ENCODE data around the gene KIF1B. TPM values are rescaled to one million over a fixed set of nuclear protein-coding genes. Genes with fewer than 3 reads are reported as not detected.

Gene KIF1B
- total RNA-seq, 4 donors from 2014 or later, result 63.1 to 83.8 (median 71.2) TPM

DNA sequence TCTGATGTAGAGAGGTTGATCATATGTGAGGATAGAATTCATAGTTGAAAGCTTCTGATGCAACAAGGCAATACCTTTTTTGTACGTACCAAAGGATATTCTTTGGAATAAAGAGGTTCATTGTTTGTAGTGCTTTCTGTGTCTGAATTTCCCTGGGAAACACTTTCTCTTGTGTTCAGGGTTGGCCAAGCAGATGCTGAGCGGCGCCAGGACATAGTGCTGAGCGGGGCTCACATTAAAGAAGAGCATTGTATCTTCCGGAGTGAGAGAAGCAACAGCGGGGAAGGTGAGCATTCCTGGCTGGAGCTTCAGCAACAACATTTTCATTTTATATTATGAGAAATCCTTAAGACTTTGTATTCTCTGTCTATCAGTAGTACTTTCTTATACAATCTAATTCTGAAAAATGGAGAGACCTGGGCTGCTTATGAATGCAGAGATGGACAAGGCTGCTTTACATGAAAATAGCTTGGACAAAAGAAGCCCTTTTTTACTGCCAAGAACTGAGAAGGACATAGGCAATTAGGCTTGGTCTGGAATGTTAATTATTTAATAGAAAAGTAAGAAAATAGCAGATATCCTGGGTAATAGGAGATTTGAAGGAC is 85.2 kb downstream of the KIF1B start:
- H3K27ac ChIP-seq, result no peak overlapping the region
- no peaks in the 10 kb centered on the region for H3K9me3 ChIP-seq
- H3K4me1 ChIP-seq, result peaks cover 0 to 5% (median 0%) of the 10 kb centered on the region in 3 donors
- WGBS, 2 donors (ENCODE audit: low coverage in 1 of 2), result 89 to 97% methylated on average over 4 to 6 of the region's 6 CpGs
- peaks cover 8 to 94% of the 10 kb centered on the region in 2 donors for H3K36me3 ChIP-seq
- no peak overlapping the region for H3K4me3 ChIP-seq
- no peak for TF ChIP-seq EP300 (IDR thresholded peaks at IDR 0.05)
- TF ChIP-seq, protein P1, sequence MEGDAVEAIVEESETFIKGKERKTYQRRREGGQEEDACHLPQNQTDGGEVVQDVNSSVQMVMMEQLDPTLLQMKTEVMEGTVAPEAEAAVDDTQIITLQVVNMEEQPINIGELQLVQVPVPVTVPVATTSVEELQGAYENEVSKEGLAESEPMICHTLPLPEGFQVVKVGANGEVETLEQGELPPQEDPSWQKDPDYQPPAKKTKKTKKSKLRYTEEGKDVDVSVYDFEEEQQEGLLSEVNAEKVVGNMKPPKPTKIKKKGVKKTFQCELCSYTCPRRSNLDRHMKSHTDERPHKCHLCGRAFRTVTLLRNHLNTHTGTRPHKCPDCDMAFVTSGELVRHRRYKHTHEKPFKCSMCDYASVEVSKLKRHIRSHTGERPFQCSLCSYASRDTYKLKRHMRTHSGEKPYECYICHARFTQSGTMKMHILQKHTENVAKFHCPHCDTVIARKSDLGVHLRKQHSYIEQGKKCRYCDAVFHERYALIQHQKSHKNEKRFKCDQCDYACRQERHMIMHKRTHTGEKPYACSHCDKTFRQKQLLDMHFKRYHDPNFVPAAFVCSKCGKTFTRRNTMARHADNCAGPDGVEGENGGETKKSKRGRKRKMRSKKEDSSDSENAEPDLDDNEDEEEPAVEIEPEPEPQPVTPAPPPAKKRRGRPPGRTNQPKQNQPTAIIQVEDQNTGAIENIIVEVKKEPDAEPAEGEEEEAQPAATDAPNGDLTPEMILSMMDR (IDR thresholded peaks at IDR 0.05), result no peak
- TF ChIP-seq POLR2AphosphoS5 (IDR thresholded peaks at IDR 0.05), result no peak
- no peak for TF ChIP-seq POLR2A (IDR thresholded peaks at IDR 0.05)
- no peak for ATAC-seq
- no peaks in the 10 kb centered on the region for H3K27me3 ChIP-seq

DNA sequence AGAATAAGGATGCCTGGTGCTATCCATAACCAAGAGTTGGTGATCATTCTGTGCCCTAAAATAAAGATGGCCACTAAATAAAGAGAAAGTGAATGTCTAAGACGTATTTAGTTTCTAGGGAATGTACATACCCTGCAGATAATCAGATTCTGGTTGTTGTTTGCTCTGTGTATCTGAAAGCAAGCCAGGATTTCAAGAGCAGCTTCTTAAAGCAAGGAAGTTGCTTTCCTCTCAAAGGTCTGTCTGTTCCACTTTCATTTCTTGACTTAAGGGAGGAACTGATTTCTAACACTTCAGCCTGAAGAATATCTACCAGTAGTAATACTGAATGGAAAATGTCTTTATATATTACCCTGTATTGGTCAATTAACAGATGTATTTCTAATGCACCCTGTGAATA is 88.8 kb downstream of the KIF1B start:
- Histone ChIP-seq H3K9me3 (no peaks in the 10 kb centered on the region), H3K36me3 (peaks cover 10 to 78% of the 10 kb centered on the region in 2 donors), H3K27ac (no peak overlapping the region), H3K4me3 (no peak overlapping the region), H3K27me3 (no peaks in the 10 kb centered on the region), H3K4me1 (peaks cover 0 to 7% (median 0%) of the 10 kb centered on the region in 3 donors)
- no peak for TF ChIP-seq POLR2A (IDR thresholded peaks at IDR 0.05)
- TF ChIP-seq, protein P1 (IDR thresholded peaks at IDR 0.05), result no peak
- ATAC-seq, result no peak
- WGBS, 2 donors (ENCODE audit: low coverage in 1 of 2), result 50 to 83% methylated on average over 1 of the region's 1 CpG

DNA sequence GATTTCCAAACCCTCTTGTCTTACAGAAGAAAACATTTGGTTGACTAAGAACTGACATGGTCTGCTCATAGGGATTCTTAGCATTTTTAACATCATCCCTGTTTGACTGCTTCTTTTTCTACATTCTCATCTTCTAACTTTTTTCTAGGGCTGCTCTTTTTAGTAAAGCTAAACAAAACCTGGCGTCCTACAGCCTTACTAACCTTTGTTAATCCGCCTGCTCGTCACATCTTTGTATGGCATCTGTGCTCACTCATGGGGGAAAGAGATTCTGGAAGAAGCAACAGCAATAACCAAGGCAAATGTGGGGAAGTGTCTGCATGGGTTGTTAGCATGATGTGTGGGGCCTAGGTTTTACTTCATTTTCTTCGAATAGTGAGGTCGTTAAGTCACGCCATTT is 92.0 kb downstream of the KIF1B start:
- Histone ChIP-seq H3K27ac (no peak overlapping the region), H3K36me3 (peaks cover 2 to 50% of the 10 kb centered on the region in 2 donors), H3K27me3 (no peaks in the 10 kb centered on the region), H3K4me3 (no peak overlapping the region), H3K4me1 (peaks cover 0 to 37% (median 3%) of the 10 kb centered on the region in 3 donors), H3K9me3 (no peaks in the 10 kb centered on the region)
- no peak for ATAC-seq
- no peak for TF ChIP-seq EP300 (IDR thresholded peaks at IDR 0.05)
- TF ChIP-seq, protein P1 (IDR thresholded peaks at IDR 0.05), result no peak
- TF ChIP-seq POLR2AphosphoS5 (IDR thresholded peaks at IDR 0.05), result no peak
- TF ChIP-seq POLR2A (IDR thresholded peaks at IDR 0.05), result no peak
- 90 to 93% methylated on average over 4 of the region's 6 CpGs for WGBS, 2 donors (ENCODE audit: low coverage in 1 of 2)

DNA sequence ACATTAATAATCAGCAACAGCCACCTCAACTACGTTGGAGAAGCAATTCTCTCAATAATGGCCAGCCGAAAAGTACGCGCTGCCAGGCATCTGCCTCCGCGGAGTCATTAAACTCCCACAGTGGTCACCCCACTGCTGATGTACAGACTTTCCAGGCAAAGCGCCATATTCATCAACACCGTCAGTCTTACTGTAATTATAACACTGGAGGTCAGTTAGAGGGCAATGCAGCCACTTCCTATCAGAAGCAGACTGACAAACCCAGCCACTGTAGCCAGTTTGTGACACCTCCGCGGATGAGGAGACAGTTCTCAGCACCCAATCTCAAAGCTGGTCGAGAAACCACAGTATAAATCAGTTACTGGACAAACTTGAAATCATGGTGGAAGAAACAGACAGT is 93.9 kb downstream of the KIF1B start:
- Histone ChIP-seq H3K9me3 (no peaks in the 10 kb centered on the region), H3K4me1 (peaks cover 5 to 53% (median 9%) of the 10 kb centered on the region in 3 donors), H3K27ac (no peak overlapping the region), H3K27me3 (no peaks in the 10 kb centered on the region), H3K36me3 (peaks cover 2 to 31% of the 10 kb centered on the region in 2 donors), H3K4me3 (no peak overlapping the region)
- WGBS, 2 donors (ENCODE audit: low coverage in 1 of 2), result 69 to 84% methylated on average over 2 to 6 of the region's 11 CpGs
- TF ChIP-seq POLR2AphosphoS5 (IDR thresholded peaks at IDR 0.05) (no peak), EP300 (IDR thresholded peaks at IDR 0.05) (no peak), POLR2A (IDR thresholded peaks at IDR 0.05) (no peak)
- TF ChIP-seq, protein P1 (IDR thresholded peaks at IDR 0.05), result no peak
- ATAC-seq, result no peak

DNA sequence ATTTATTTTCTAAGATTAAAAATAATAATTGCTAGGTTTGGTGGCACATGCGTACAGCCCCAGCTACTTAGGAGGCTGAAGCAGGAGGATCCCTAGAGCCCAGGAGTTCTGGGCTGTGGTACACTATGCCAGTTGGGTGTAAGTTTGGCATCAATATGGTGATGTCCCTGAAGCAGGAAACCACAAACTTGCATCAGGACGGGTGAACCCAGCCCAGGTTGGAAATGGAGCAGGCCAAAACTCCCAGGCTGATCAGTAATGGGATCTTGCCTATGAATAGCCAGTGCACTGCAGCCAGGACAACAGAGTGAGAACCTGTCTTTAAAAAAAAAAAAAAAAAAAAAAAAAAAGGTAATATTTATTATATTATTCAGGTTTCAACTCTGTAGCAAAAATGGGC is 96.1 kb downstream of the KIF1B start:
- WGBS, 2 donors (ENCODE audit: low coverage in 1 of 2), result 86 to 100% methylated on average over 1 to 2 of the region's 2 CpGs
- H3K4me1 ChIP-seq, result peaks cover 5 to 59% (median 9%) of the 10 kb centered on the region in 3 donors

More for the DNA sequence above, 96.1 kb downstream of the KIF1B start:
- Histone ChIP-seq H3K9me3 (no peaks in the 10 kb centered on the region), H3K36me3 (peaks cover 2 to 24% of the 10 kb centered on the region in 2 donors), H3K4me3 (no peak overlapping the region), H3K27me3 (no peaks in the 10 kb centered on the region), H3K27ac (peak overlapping the region in 1 of 4 donors; percentile 9)
- TF ChIP-seq EP300 (IDR thresholded peaks at IDR 0.05) (no peak), POLR2AphosphoS5 (IDR thresholded peaks at IDR 0.05) (no peak), POLR2A (IDR thresholded peaks at IDR 0.05) (no peak)
- TF ChIP-seq, protein P1 (IDR thresholded peaks at IDR 0.05), result no peak
- no peak for ATAC-seq

Measured in gastroesophageal sphincter (tissue), 4 donors.